ENCODE results near the gene DMPK. TPM values are rescaled to one million over a fixed set of nuclear protein-coding genes. Genes with fewer than 3 reads are reported as not detected.
"Not testable (repeated sequence)": the region's sequence is repeated elsewhere in the genome, so short reads cannot be mapped to it uniquely, and the experiment has no call there.

The DMPK gene
- total and polyA plus RNA-seq, 2 experiments from 2014 or later = 25.2 to 46.0 TPM

GRCh38 chr19:45804140-45804958, 22.1 kb upstream of the DMPK start:
- 94% methylated on average over 49 of the region's 57 CpGs for WGBS (ENCODE audit: low lambda C conversion rate, missing lambda C conversion rate)
- H3K9me2 ChIP-seq (replicated peaks; ENCODE audit: insufficient read depth) = no peaks in the 10 kb centered on the region
- H3K4me3 ChIP-seq = no peak overlapping the region
- no peaks in the 10 kb centered on the region for H3K27me3 ChIP-seq
- no peaks in the 10 kb centered on the region for H4K20me1 ChIP-seq (ENCODE audit: insufficient read depth, poor library complexity, severe bottlenecking)
- H2AFZ ChIP-seq = no peak overlapping the region
- DNase-seq (ENCODE audit: low spot score) = no peak
- no peaks in the 10 kb centered on the region for H3K4me1 ChIP-seq (ENCODE audit: insufficient read depth)
- no peak overlapping the region for H3K4me2 ChIP-seq
- no peak overlapping the region for H3K27ac ChIP-seq
- H3K79me2 ChIP-seq = no peaks in the 10 kb centered on the region
- no peaks in the 10 kb centered on the region for H3K9me3 ChIP-seq (ENCODE audit: low read depth)
- TF ChIP-seq EZH2phosphoT487 (IDR thresholded peaks at IDR 0.05; ENCODE audit: low read depth, severe bottlenecking, unreplicated experiment) = no peak
- TF ChIP-seq CTCF (IDR thresholded peaks at IDR 0.05; ENCODE audit: poor library complexity) = no peak
- TF ChIP-seq EZH2 (IDR thresholded peaks at IDR 0.05; ENCODE audit: borderline replicate concordance) = no peak
- no peaks in the 10 kb centered on the region for H3K36me3 ChIP-seq (replicated peaks; ENCODE audit: insufficient read depth, low read depth)

GRCh38 chr19:45801603-45802175, 19.4 kb upstream of the DMPK start:
- H3K4me1 ChIP-seq (ENCODE audit: insufficient read depth) = no peaks in the 10 kb centered on the region
- 92% methylated on average over 7 of the region's 7 CpGs for WGBS (ENCODE audit: low lambda C conversion rate, missing lambda C conversion rate)
- no peak overlapping the region for H3K27ac ChIP-seq
- no peaks in the 10 kb centered on the region for H3K36me3 ChIP-seq (replicated peaks; ENCODE audit: insufficient read depth, low read depth)
- no peak overlapping the region for H3K4me3 ChIP-seq
- no peak for DNase-seq (ENCODE audit: low spot score)
- no peaks in the 10 kb centered on the region for H3K9me2 ChIP-seq (replicated peaks; ENCODE audit: insufficient read depth)
- no peaks in the 10 kb centered on the region for H3K27me3 ChIP-seq
- H4K20me1 ChIP-seq (ENCODE audit: insufficient read depth, poor library complexity, severe bottlenecking) = no peaks in the 10 kb centered on the region
- H3K4me2 ChIP-seq = no peak overlapping the region
- TF ChIP-seq EZH2phosphoT487 (IDR thresholded peaks at IDR 0.05; ENCODE audit: low read depth, severe bottlenecking, unreplicated experiment) = no peak
- no peak for TF ChIP-seq CTCF (IDR thresholded peaks at IDR 0.05; ENCODE audit: poor library complexity)
- TF ChIP-seq EZH2 (IDR thresholded peaks at IDR 0.05; ENCODE audit: borderline replicate concordance) = no peak
- no peaks in the 10 kb centered on the region for H3K79me2 ChIP-seq
- H3K9me3 ChIP-seq (ENCODE audit: low read depth) = no peaks in the 10 kb centered on the region
- no peak overlapping the region for H2AFZ ChIP-seq

GRCh38 chr19:45800070-45800553, 17.8 kb upstream of the DMPK start:
- DNase-seq (ENCODE audit: low spot score) = no peak
- no peaks in the 10 kb centered on the region for H3K9me2 ChIP-seq (replicated peaks; ENCODE audit: insufficient read depth)
- H3K27me3 ChIP-seq = no peaks in the 10 kb centered on the region
- TF ChIP-seq CTCF (IDR thresholded peaks at IDR 0.05; ENCODE audit: poor library complexity) (no peak), EZH2 (IDR thresholded peaks at IDR 0.05; ENCODE audit: borderline replicate concordance) (no peak), EZH2phosphoT487 (IDR thresholded peaks at IDR 0.05; ENCODE audit: low read depth, severe bottlenecking, unreplicated experiment) (no peak)
- H3K4me3 ChIP-seq = no peak overlapping the region
- H3K4me1 ChIP-seq (ENCODE audit: insufficient read depth) = no peaks in the 10 kb centered on the region
- H3K79me2 ChIP-seq = no peaks in the 10 kb centered on the region
- H3K36me3 ChIP-seq (replicated peaks; ENCODE audit: insufficient read depth, low read depth) = no peaks in the 10 kb centered on the region
- H3K27ac ChIP-seq = no peak overlapping the region
- WGBS (ENCODE audit: low lambda C conversion rate, missing lambda C conversion rate) = 84% methylated on average over 7 of the region's 8 CpGs
- no peak overlapping the region for H3K4me2 ChIP-seq
- no peaks in the 10 kb centered on the region for H4K20me1 ChIP-seq (ENCODE audit: insufficient read depth, poor library complexity, severe bottlenecking)
- H2AFZ ChIP-seq = no peak overlapping the region
- no peaks in the 10 kb centered on the region for H3K9me3 ChIP-seq (ENCODE audit: low read depth)

GRCh38 chr19:45799541-45799940, 17.3 kb upstream of the DMPK start:
- H3K27me3 ChIP-seq; H3K79me2 ChIP-seq; H3K36me3 ChIP-seq (replicated peaks; ENCODE audit: insufficient read depth, low read depth); H2AFZ ChIP-seq; DNase-seq (ENCODE audit: low spot score); H3K9me2 ChIP-seq (replicated peaks; ENCODE audit: insufficient read depth); H3K9me3 ChIP-seq (ENCODE audit: low read depth); H4K20me1 ChIP-seq (ENCODE audit: insufficient read depth, poor library complexity, severe bottlenecking); H3K4me3 ChIP-seq; H3K27ac ChIP-seq; H3K4me2 ChIP-seq; H3K4me1 ChIP-seq (ENCODE audit: insufficient read depth): not testable (repeated sequence)
- 83% methylated on average over 5 of the region's 5 CpGs for WGBS (ENCODE audit: low lambda C conversion rate, missing lambda C conversion rate)
